Immature natural killer cell (primary cell): ENCODE data around the gene NEK11. TPM values are rescaled to one million over a fixed set of nuclear protein-coding genes. Genes with fewer than 3 reads are reported as not detected.
A peak's percentile ranks its signal among the peaks of the same experiment; 100 is the strongest.
"Not testable (repeated sequence)": the region's sequence is repeated elsewhere in the genome, so short reads cannot be mapped to it uniquely, and the experiment has no call there.

ENCODE experiments used
- DNase-seq, 3 donors: peaks; one replicate each; pipeline ENCODE4 v3.0.0; 2022; ENCODE audit warnings: mixed read lengths in 1 of 3
- H3K27ac Mint-ChIP-seq, 6 donors: one replicate each; pipeline ENCODE4 v1.8.0; 2020; ENCODE audit warnings: mixed read lengths in 6 of 6, mild to moderate bottlenecking in 5 of 6, inconsistent platforms in 4 of 6, moderate library complexity in 3 of 6
- H3K27me3 Mint-ChIP-seq, 3 donors: one replicate each; pipeline ENCODE4 v1.8.0; 2020 to 2021; ENCODE audit warnings: low read depth in 3 of 3, mild to moderate bottlenecking in 3 of 3, mixed read lengths in 3 of 3, moderate library complexity in 3 of 3, inconsistent platforms in 1 of 3
- H3K36me3 Mint-ChIP-seq, 3 donors: one replicate each; pipeline ENCODE4 v1.8.0; 2020; ENCODE audit warnings: mixed read lengths in 3 of 3, inconsistent platforms in 2 of 3, mild to moderate bottlenecking in 2 of 3
- H3K4me1 Mint-ChIP-seq, 2 donors: one replicate each; pipeline ENCODE4 v1.8.0; 2020; ENCODE audit warnings: inconsistent platforms in 2 of 2, mild to moderate bottlenecking in 2 of 2, mixed read lengths in 2 of 2, moderate library complexity in 1 of 2
- H3K4me3 Mint-ChIP-seq, 5 donors: one replicate each; pipeline ENCODE4 v1.8.0; 2020; ENCODE audit warnings: mild to moderate bottlenecking in 5 of 5, mixed read lengths in 5 of 5, inconsistent platforms in 3 of 5, moderate library complexity in 3 of 5
- H3K9me3 Mint-ChIP-seq, 6 donors: one replicate each; pipeline ENCODE4 v1.8.0; 2020; ENCODE audit warnings: mild to moderate bottlenecking in 6 of 6, mixed read lengths in 6 of 6, inconsistent platforms in 4 of 6, moderate library complexity in 3 of 6
- polyA plus RNA-seq, 3 donors: library from polyadenylated mRNA; unstranded; fragments of 300-500 nt; fragmentation: Illumina TruSeq; gene quantifications; one replicate each; pipeline ENCODE4 v1.2.3, GENCODE V29; 2021

NEK11 gene
- polyA plus RNA-seq, 3 donors from 2014 or later = 0.41 to 0.47 TPM; not detected in 1

GRCh38 chr3:131323792-131324191, 297.1 kb downstream of the NEK11 start:
- no peak for DNase-seq
- Mint-ChIP-seq H3K9me3 (no peaks in the 10 kb centered on the region), H3K27ac (no peak overlapping the region), H3K27me3 (peaks cover 0 to 3% (median 2%) of the 10 kb centered on the region in 3 donors), H3K4me1 (no peaks in the 10 kb centered on the region), H3K36me3 (no peaks in the 10 kb centered on the region), H3K4me3 (no peak overlapping the region)

- Mint-ChIP-seq H3K36me3 (no peaks in the 10 kb centered on the region), H3K27me3 (peaks cover 0 to 3% (median 2%) of the 10 kb centered on the region in 3 donors), H3K4me3 (no peak overlapping the region), H3K4me1 (no peaks in the 10 kb centered on the region), H3K27ac (no peak overlapping the region), H3K9me3 (no peaks in the 10 kb centered on the region)
- no peak for DNase-seq
Observed at GRCh38 chr3:131324923-131325322, 298.2 kb downstream of the NEK11 start.

- Mint-ChIP-seq H3K4me3 (no peak overlapping the region), H3K27me3 (peaks cover 0 to 3% (median 2%) of the 10 kb centered on the region in 3 donors), H3K36me3 (no peaks in the 10 kb centered on the region), H3K4me1 (no peaks in the 10 kb centered on the region), H3K27ac (no peak overlapping the region), H3K9me3 (no peaks in the 10 kb centered on the region)
- no peak for DNase-seq
Observed at GRCh38 chr3:131326307-131326706, 299.6 kb downstream of the NEK11 start.

GRCh38 chr3:131328721-131329120, 302.0 kb downstream of the NEK11 start:
- Mint-ChIP-seq H3K27ac (no peak overlapping the region), H3K9me3 (no peaks in the 10 kb centered on the region), H3K27me3 (peaks cover 0 to 2% (median 1%) of the 10 kb centered on the region in 3 donors), H3K4me1 (no peaks in the 10 kb centered on the region), H3K4me3 (no peak overlapping the region), H3K36me3 (no peaks in the 10 kb centered on the region)
- DNase-seq = no peak

GRCh38 chr3:131329774-131330173, 303.1 kb downstream of the NEK11 start:
- H3K4me1 Mint-ChIP-seq = no peaks in the 10 kb centered on the region
- H3K4me3 Mint-ChIP-seq = no peak overlapping the region
- H3K36me3 Mint-ChIP-seq = no peaks in the 10 kb centered on the region
- no peaks in the 10 kb centered on the region for H3K9me3 Mint-ChIP-seq
- no peak for DNase-seq
- H3K27ac Mint-ChIP-seq = no peak overlapping the region
- H3K27me3 Mint-ChIP-seq = peaks cover 0 to 2% (median 1%) of the 10 kb centered on the region in 3 donors

- not testable (repeated sequence) for H3K36me3 Mint-ChIP-seq, H3K9me3 Mint-ChIP-seq, H3K27me3 Mint-ChIP-seq, DNase-seq, H3K4me1 Mint-ChIP-seq, H3K4me3 Mint-ChIP-seq, H3K27ac Mint-ChIP-seq
Observed at GRCh38 chr3:131331456-131332085, 304.9 kb downstream of the NEK11 start.

GRCh38 chr3:131338948-131339640, 312.4 kb downstream of the NEK11 start:
- Mint-ChIP-seq H3K36me3 (peaks cover 0 to 2% (median 0%) of the 10 kb centered on the region in 3 donors), H3K27me3 (peaks cover 0 to 3% (median 2%) of the 10 kb centered on the region in 3 donors), H3K9me3 (peaks cover 0 to 6% (median 1%) of the 10 kb centered on the region in 6 donors), H3K27ac (no peak overlapping the region), H3K4me1 (no peaks in the 10 kb centered on the region), H3K4me3 (no peak overlapping the region)
- no peak for DNase-seq

GRCh38 chr3:131341761-131342160, 315.1 kb downstream of the NEK11 start:
- Mint-ChIP-seq H3K36me3 (peaks cover 0 to 4% (median 0%) of the 10 kb centered on the region in 3 donors), H3K4me1 (no peaks in the 10 kb centered on the region), H3K27ac (no peak overlapping the region), H3K27me3 (peaks cover 0 to 3% (median 3%) of the 10 kb centered on the region in 3 donors), H3K4me3 (no peak overlapping the region), H3K9me3 (peaks cover 0 to 6% (median 0%) of the 10 kb centered on the region in 6 donors)
- DNase-seq = no peak

GRCh38 chr3:131348911-131349310, 322.2 kb downstream of the NEK11 start:
- Mint-ChIP-seq H3K9me3 (peaks cover 0 to 2% (median 0%) of the 10 kb centered on the region in 6 donors), H3K4me1 (no peaks in the 10 kb centered on the region), H3K36me3 (peaks cover 0 to 4% (median 0%) of the 10 kb centered on the region in 3 donors), H3K27ac (no peak overlapping the region), H3K27me3 (peaks cover 0 to 4% (median 2%) of the 10 kb centered on the region in 3 donors), H3K4me3 (no peak overlapping the region)
- no peak for DNase-seq

- H3K9me3 Mint-ChIP-seq = peaks cover 0 to 1% (median 0%) of the 10 kb centered on the region in 6 donors
- H3K36me3 Mint-ChIP-seq = no peaks in the 10 kb centered on the region
- no peak overlapping the region for H3K4me3 Mint-ChIP-seq
- H3K27ac Mint-ChIP-seq = no peak overlapping the region
- H3K4me1 Mint-ChIP-seq = no peaks in the 10 kb centered on the region
- DNase-seq = no peak
- peaks cover 0 to 4% (median 1%) of the 10 kb centered on the region in 3 donors for H3K27me3 Mint-ChIP-seq
Observed at GRCh38 chr3:131349454-131349853, 322.8 kb downstream of the NEK11 start.

- Mint-ChIP-seq H3K4me1 (no peaks in the 10 kb centered on the region), H3K36me3 (no peaks in the 10 kb centered on the region), H3K9me3 (no peaks in the 10 kb centered on the region), H3K4me3 (no peak overlapping the region), H3K27me3 (peaks cover 0 to 4% (median 0%) of the 10 kb centered on the region in 3 donors), H3K27ac (no peak overlapping the region)
- DNase-seq = no peak
Observed at GRCh38 chr3:131349946-131350347, 323.3 kb downstream of the NEK11 start.

- H3K9me3 Mint-ChIP-seq = no peaks in the 10 kb centered on the region
- DNase-seq = no peak
Observed at GRCh38 chr3:131350506-131350905, 323.8 kb downstream of the NEK11 start.

GRCh38 chr3:131353016-131353877, 326.6 kb downstream of the NEK11 start:
- Mint-ChIP-seq H3K27me3 (peaks cover 0 to 6% (median 0%) of the 10 kb centered on the region in 3 donors), H3K27ac (peak overlapping the region in 1 of 6 donors; percentile 74), H3K9me3 (no peaks in the 10 kb centered on the region), H3K4me3 (no peak overlapping the region), H3K4me1 (no peaks in the 10 kb centered on the region), H3K36me3 (peaks cover 0 to 3% (median 0%) of the 10 kb centered on the region in 3 donors)
- DNase-seq = no peak

More at GRCh38 chr3:131350506-131350905, 323.8 kb downstream of the NEK11 start:
- no peaks in the 10 kb centered on the region for H3K4me1 Mint-ChIP-seq
- no peaks in the 10 kb centered on the region for H3K36me3 Mint-ChIP-seq
- peaks cover 0 to 4% (median 0%) of the 10 kb centered on the region in 3 donors for H3K27me3 Mint-ChIP-seq
- no peak overlapping the region for H3K27ac Mint-ChIP-seq
- H3K4me3 Mint-ChIP-seq = no peak overlapping the region

- Mint-ChIP-seq H3K27ac (peak overlapping the region in 1 of 6 donors; percentile 74), H3K4me1 (no peaks in the 10 kb centered on the region), H3K4me3 (no peak overlapping the region), H3K36me3 (peaks cover 0 to 3% (median 0%) of the 10 kb centered on the region in 3 donors), H3K9me3 (no peaks in the 10 kb centered on the region), H3K27me3 (peaks cover 0 to 6% (median 0%) of the 10 kb centered on the region in 3 donors)
- no peak for DNase-seq
Observed at GRCh38 chr3:131353986-131354385, 327.3 kb downstream of the NEK11 start.
